Gastroesophageal sphincter (tissue), 4 donors: Measurements from ENCODE around the gene FHIT. TPM values are rescaled to one million over a fixed set of nuclear protein-coding genes. Genes with fewer than 3 reads are reported as not detected.

Source experiments
- ATAC-seq: fragments of 150-250 bp; one replicate; pipeline ENCODE4 v1.9.1; 2016; ENCODE audit warnings: mild to moderate bottlenecking, moderate library complexity
- H3K27ac ChIP-seq, 4 donors: fragments of 200-600 bp; sonication (generic) in 3 of 4; 1 replicate in 3 of 4; 2 replicates in 1 of 4; pipeline ENCODE4 v1.5.1; 2016 to 2019
- H3K27me3 ChIP-seq: fragments of 200-600 bp; sonication (generic); one replicate; pipeline ENCODE4 v1.5.1; 2019
- H3K36me3 ChIP-seq, 2 donors: fragments of 200-600 bp; sonication (generic); one replicate each; pipeline ENCODE4 v1.5.1; 2019; ENCODE audit warnings: control low read depth in 1 of 2
- H3K4me1 ChIP-seq, 3 donors: fragments of 200-600 bp; sonication (generic); 1 replicate in 2 of 3; 2 replicates in 1 of 3; pipeline ENCODE4 v1.5.1; 2016 to 2019; ENCODE audit warnings: control low read depth in 2 of 3
- H3K4me3 ChIP-seq, 2 donors: fragments of 200-600 bp; sonication (generic); one replicate each; pipeline ENCODE4 v1.5.1; 2019; ENCODE audit warnings: mild to moderate bottlenecking in 1 of 2, moderate library complexity in 1 of 2
- H3K9me3 ChIP-seq, 3 donors: fragments of 200-600 bp; sonication (generic); one replicate each; pipeline ENCODE4 v1.5.1; 2017 to 2019; ENCODE audit warnings: control low read depth in 2 of 3
- CTCF ChIP-seq, 4 experiments: fragments of 200-600 bp in 2 of 4; fragments of 450-650 bp in 2 of 4; sonication (generic) in 1 of 4; IDR thresholded peaks; one replicate each; pipeline ENCODE4 v1.5.1; 2017 to 2019; ENCODE audit warnings: antibody characterized with exemption in 4 of 4, mild to moderate bottlenecking in 2 of 4, moderate library complexity in 2 of 4
- EP300 ChIP-seq: sonication (generic); formaldehyde crosslinking; IDR thresholded peaks from one replicate; pipeline ENCODE4 v1.6.1; 2017; ENCODE audit warnings: antibody characterized with exemption, mild to moderate bottlenecking
- POLR2A ChIP-seq, 2 donors: fragments of 450-650 bp; IDR thresholded peaks; one replicate each; pipeline ENCODE4 v1.6.1; 2017; ENCODE audit warnings: antibody characterized with exemption in 2 of 2, mild to moderate bottlenecking in 2 of 2, moderate library complexity in 1 of 2
- POLR2AphosphoS5 ChIP-seq: sonication (generic); formaldehyde crosslinking; IDR thresholded peaks from one replicate; pipeline ENCODE4 v1.6.1; 2017; ENCODE audit warnings: antibody characterized with exemption
- WGBS, 2 donors: methylation state at CpG; one replicate each; pipeline ENCODE4 v1.1.5; 2018; ENCODE audit warnings: low coverage in 1 of 2; 5-methylcytosine and 5-hydroxymethylcytosine counted together
- total RNA-seq, 4 donors: library from RNA; depleted of rRNA; stranded (reverse); fragments of >200 nt; gene quantifications; one replicate each; pipeline ENCODE4 v1.1.0, GENCODE V29; 2016

The FHIT gene
- total RNA-seq, 4 donors from 2014 or later, result 1.4 to 7.3 (median 3.9) TPM

GRCh38 chr3:59872128-59872527 lies 1379.1 kb downstream of the FHIT start:
- Histone ChIP-seq H3K36me3 (no peaks in the 10 kb centered on the region), H3K9me3 (no peaks in the 10 kb centered on the region), H3K4me1 (no peaks in the 10 kb centered on the region), H3K27me3 (no peaks in the 10 kb centered on the region), H3K4me3 (no peak overlapping the region), H3K27ac (no peak overlapping the region)
- 75 to 86% methylated on average over 3 of the region's 3 CpGs for WGBS, 2 donors
- ATAC-seq, result no peak
- no peak for TF ChIP-seq POLR2A (IDR thresholded peaks at IDR 0.05)
- no peak for TF ChIP-seq CTCF (IDR thresholded peaks at IDR 0.05)
- no peak for TF ChIP-seq EP300
- no peak for TF ChIP-seq POLR2AphosphoS5

- 73 to 78% methylated on average over 3 of the region's 3 CpGs for WGBS, 2 donors
- H3K36me3 ChIP-seq, result no peaks in the 10 kb centered on the region
These were observed 1383.9 kb downstream of the FHIT start for GRCh38 chr3:59867185-59868002.

GRCh38 chr3:59866076-59866475 lies 1385.2 kb downstream of the FHIT start:
- H3K4me3 ChIP-seq, result no peak overlapping the region
- H3K9me3 ChIP-seq, result no peaks in the 10 kb centered on the region
- H3K36me3 ChIP-seq, result no peaks in the 10 kb centered on the region
- 59 to 64% methylated on average over 3 to 5 of the region's 5 CpGs for WGBS, 2 donors
- no peaks in the 10 kb centered on the region for H3K4me1 ChIP-seq
- no peak overlapping the region for H3K27ac ChIP-seq
- TF ChIP-seq CTCF (IDR thresholded peaks at IDR 0.05), result no peak
- no peak for TF ChIP-seq EP300
- no peak for TF ChIP-seq POLR2AphosphoS5
- no peaks in the 10 kb centered on the region for H3K27me3 ChIP-seq
- no peak for ATAC-seq

More at GRCh38 chr3:59867185-59868002, 1383.9 kb downstream of the FHIT start:
- Histone ChIP-seq H3K4me3 (no peak overlapping the region), H3K27me3 (no peaks in the 10 kb centered on the region), H3K9me3 (no peaks in the 10 kb centered on the region), H3K27ac (no peak overlapping the region), H3K4me1 (no peaks in the 10 kb centered on the region)
- ATAC-seq, result no peak
- no peak for TF ChIP-seq CTCF (IDR thresholded peaks at IDR 0.05)
- no peak for TF ChIP-seq EP300
- no peak for TF ChIP-seq POLR2AphosphoS5

- no peaks in the 10 kb centered on the region for H3K4me1 ChIP-seq
- WGBS, 2 donors, result 53 to 84% methylated on average over 3 to 4 of the region's 4 CpGs
- H3K27ac ChIP-seq, result no peak overlapping the region
- no peak overlapping the region for H3K4me3 ChIP-seq
- H3K9me3 ChIP-seq, result no peaks in the 10 kb centered on the region
- no peak for ATAC-seq
- no peak for TF ChIP-seq POLR2AphosphoS5
- TF ChIP-seq EP300, result no peak
- no peak for TF ChIP-seq CTCF (IDR thresholded peaks at IDR 0.05)
- TF ChIP-seq POLR2A (IDR thresholded peaks at IDR 0.05), result no peak
- H3K36me3 ChIP-seq, result no peaks in the 10 kb centered on the region
- no peaks in the 10 kb centered on the region for H3K27me3 ChIP-seq
These were observed 1385.9 kb downstream of the FHIT start for GRCh38 chr3:59865351-59865750.

GRCh38 chr3:59862686-59863085 lies 1388.6 kb downstream of the FHIT start:
- no peak for ATAC-seq
- no peak overlapping the region for H3K4me3 ChIP-seq
- no peaks in the 10 kb centered on the region for H3K9me3 ChIP-seq
- peaks cover 0 to 3% (median 0%) of the 10 kb centered on the region in 3 donors for H3K4me1 ChIP-seq
- H3K27me3 ChIP-seq, result no peaks in the 10 kb centered on the region
- no peaks in the 10 kb centered on the region for H3K36me3 ChIP-seq
- WGBS, 2 donors, result 85 to 90% methylated on average over 6 of the region's 6 CpGs
- TF ChIP-seq CTCF (IDR thresholded peaks at IDR 0.05) (no peak), POLR2AphosphoS5 (no peak), EP300 (no peak), POLR2A (IDR thresholded peaks at IDR 0.05) (no peak)
- no peak overlapping the region for H3K27ac ChIP-seq
